ENCODE data around the gene E4F1. TPM values are rescaled to one million over a fixed set of nuclear protein-coding genes. Genes with fewer than 3 reads are reported as not detected.

The E4F1 gene
- total RNA-seq, 1 donor from 2014 or later = 30.5 TPM

- intact Hi-C loops (cut with micrococcal nuclease) = loop anchor here (1.0 to 10.0 kb wide), 8 partner anchors 8 to 569 kb away; partner anchors contain the start of genes E4F1, ELOB, MSRB1 and PGP
Observed at GRCh38 chr16:2205967-2206313, 17.5 kb upstream of the E4F1 start.

DNA sequence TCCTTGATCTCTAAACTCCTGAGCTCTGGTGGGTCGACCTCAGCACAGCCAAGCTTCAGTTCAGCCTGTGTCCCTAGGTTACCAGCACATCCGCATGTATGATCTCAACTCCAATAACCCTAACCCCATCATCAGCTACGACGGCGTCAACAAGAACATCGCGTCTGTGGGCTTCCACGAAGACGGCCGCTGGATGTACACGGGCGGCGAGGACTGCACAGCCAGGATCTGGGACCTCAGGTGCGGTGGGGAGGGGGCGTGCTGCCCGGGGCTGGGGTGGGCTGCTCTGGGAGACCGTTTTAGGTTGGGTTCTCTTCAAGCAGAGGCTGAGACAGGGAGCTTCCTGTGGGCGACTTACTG is 17.0 kb upstream of the E4F1 start:
- intact Hi-C loops (cut with micrococcal nuclease) = loop anchor here (10.0 kb wide), 1 partner anchor 568 kb away; the partner anchor contains the start of gene ELOB

GRCh38 chr16:2206780-2207433 is 16.5 kb upstream of the E4F1 start:
- intact Hi-C loops (cut with micrococcal nuclease) = loop anchor here (10.0 kb wide), 1 partner anchor 568 kb away; the partner anchor contains the start of gene ELOB

DNA sequence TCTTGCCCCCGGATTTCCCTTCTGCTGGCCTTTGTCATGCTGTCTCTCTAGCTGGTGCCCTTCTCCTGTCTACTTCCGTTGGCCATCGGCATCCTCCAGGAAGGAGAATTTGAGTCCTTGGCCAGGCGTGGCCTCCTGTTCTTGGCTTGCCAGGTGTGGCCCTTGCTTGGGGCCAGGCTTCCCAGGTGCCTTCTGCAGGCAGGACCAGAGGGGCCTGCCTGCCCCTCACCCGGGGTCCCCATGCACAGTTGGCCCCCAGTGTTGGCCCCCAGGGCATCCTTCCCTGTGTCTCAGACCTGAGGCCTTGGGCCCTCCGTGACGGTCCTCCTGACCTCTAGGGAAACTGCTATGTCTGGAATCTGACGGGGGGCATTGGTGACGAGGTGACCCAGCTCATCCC is 15.5 kb upstream of the E4F1 start:
- intact Hi-C loops (cut with micrococcal nuclease) = loop anchor here (10.0 kb wide), 1 partner anchor 567 kb away; the partner anchor contains the start of gene ELOB

DNA sequence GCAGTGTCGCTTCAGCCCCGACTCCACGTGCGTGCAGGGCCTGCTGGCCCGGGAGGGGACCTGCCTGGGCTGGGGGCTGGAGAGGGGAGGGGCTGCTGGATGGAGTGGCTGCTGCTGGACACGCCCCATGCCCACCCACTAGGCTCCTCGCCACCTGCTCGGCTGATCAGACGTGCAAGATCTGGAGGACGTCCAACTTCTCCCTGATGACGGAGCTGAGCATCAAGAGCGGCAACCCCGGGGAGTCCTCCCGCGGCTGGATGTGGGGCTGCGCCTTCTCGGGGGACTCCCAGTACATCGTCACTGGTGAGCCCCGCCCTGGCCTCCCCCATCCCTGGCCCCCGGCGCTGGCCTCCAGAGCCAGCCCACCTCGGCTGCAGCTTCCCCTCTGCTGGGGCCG is 15.1 kb upstream of the E4F1 start:
- intact Hi-C loops (cut with micrococcal nuclease) = loop anchor here (10.0 kb wide), 1 partner anchor 566 kb away; the partner anchor contains the start of gene ELOB

DNA sequence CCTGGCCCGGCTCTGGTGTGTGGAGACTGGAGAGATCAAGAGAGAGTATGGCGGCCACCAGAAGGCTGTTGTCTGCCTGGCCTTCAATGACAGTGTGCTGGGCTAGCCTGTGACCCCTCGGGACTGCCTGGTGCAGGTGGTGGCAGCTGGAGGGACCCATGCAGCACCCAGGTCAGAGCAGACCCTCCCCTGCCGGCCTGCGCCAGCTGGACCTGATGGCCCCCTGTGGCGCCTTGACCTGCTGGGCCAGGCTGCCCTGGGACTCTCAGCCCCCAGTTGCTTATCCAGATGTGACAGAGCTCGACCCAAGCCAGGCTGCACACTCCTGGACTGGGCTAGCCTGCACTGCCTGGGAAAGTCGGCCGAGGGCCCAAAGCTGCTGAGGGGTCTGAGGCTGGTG is 14.6 kb upstream of the E4F1 start:
- intact Hi-C loops (cut with micrococcal nuclease) = loop anchor here (10.0 kb wide), 1 partner anchor 566 kb away; the partner anchor contains the start of gene ELOB

- intact Hi-C loops (cut with micrococcal nuclease) = loop anchor here (10.0 kb wide), 1 partner anchor 565 kb away; the partner anchor contains the start of gene ELOB
Observed at GRCh38 chr16:2209258-2210008, 14.0 kb upstream of the E4F1 start.

DNA sequence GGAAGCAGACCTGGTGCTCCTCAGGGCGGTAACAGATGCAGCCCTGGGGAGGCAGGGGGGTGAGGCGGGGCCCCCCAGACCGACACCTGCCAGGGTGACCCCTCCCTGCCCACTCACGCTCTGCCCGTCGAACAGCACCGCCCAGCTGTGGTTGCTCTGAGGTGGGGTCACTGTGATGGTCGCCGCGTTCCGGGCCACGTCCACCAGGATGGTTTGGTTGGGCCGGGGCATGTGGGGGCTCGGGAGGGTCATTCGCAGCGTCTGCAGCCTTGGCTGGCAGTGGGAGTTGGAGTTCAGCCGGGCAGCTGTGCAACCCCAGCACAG is 13.4 kb upstream of the E4F1 start:
- intact Hi-C loops (cut with micrococcal nuclease) = no loop called here

DNA sequence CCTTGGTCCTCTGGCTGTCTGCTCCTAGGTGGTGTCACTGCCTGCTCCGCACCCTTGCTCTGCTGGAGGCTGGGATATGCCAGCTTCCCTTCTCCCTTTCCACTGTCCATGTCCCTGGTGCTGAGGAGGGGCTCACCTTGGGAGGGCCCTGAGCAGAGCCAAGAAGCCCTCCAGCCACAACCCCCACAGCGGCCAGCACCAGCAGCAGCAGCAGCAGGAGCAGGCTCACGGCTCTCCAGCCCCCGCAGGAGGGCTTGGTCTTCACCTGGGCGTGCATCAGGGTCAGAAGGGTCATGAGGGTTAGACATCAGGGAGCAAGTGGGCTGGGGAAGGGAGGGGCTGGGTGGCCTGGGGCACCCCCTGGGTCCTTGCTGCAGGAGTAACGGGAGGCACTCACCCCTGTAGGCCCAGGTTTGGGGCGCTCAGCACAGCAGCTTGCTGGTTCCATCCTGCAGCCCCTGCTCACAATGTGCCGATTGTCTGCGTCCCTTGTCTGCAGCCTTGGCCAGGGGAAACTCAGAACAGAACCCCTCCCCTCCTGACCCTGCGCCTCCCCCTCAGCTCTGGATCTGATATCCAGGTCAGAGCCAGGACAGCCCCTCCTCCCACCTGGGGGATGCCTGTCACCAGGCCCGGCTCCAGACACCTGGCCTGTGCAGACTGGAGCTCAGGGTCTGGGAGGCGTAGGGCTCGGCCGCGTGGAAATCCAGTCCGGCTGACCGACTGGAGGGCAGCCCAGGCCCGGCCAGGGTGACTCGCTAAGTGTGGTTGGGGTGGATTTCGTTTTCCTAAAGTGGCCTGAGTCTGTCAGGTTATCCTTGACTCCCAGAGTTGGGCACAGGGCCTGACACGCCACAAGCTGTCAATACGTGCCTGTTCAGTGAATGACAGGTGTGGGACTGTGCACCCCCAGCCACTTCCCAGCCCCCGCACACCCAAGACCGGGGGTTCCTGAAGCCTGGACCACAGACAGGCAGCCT is 12.7 kb upstream of the E4F1 start, which contains the start of gene BRICD5:
Gene BRICD5, minus strand, starts transcription at position 478 of the 980 bp plus-strand sequence. Its CDS starts 30 bp downstream, at position 448.
- intact Hi-C loops (cut with micrococcal nuclease) = no loop called here

DNA sequence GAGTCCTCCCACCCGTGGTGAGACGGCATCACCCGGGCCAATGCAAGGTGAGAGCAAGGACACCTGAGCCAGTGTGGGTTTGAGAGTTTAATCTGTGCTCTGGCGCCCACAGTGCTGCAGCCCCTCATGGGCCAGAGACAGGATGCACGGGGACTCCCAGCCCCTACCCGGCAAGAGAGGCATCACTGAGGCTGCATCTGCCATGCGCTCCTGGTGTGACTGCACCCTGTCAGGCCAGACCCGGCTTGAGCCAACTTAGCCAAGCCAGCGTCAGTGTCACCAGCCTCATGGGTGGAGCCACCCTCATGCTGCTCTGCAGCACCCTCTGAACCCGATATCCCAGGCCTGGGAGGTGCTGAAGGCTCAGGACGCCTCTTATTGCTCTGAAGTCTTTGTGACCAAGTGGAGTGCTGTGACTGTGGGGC is 11.5 kb upstream of the E4F1 start:
- intact Hi-C loops (cut with micrococcal nuclease) = no loop called here

- intact Hi-C loops (cut with micrococcal nuclease) = no loop called here
Observed at GRCh38 chr16:2212362-2213324, 10.7 kb upstream of the E4F1 start.

GRCh38 chr16:2213817-2214718 is 9.3 kb upstream of the E4F1 start:
- intact Hi-C loops (cut with micrococcal nuclease) = loop anchor here (1.0 to 2.0 kb wide), 3 partner anchors 9 to 215 kb away; partner anchors contain the start of genes CCNF, MLST8 and RNPS1

DNA sequence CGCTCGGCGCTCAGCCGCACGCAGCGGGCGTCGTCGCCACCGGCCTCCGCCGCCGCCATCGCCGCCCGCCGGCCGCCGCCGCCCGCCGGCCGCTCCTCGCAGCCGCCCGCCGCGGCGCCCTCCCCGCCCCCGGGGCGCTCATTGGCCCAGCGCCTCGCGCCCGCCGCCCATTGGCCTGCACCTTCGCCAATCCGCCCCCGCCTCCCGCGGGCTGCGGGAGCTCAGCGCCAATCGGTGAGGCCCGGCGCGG is 8.7 kb upstream of the E4F1 start, which contains the start of gene PGP:
Gene PGP, minus strand, starts transcription at position 122 of the 250 bp plus-strand sequence. Its CDS starts 63 bp downstream, at position 59.
- intact Hi-C loops (cut with micrococcal nuclease) = loop anchor here (1.0 to 2.0 kb wide), 3 partner anchors 9 to 214 kb away; partner anchors contain the start of genes CCNF, MLST8 and RNPS1

- intact Hi-C loops (cut with micrococcal nuclease) = no loop called here
Observed at GRCh38 chr16:2216330-2216729, 7.1 kb upstream of the E4F1 start.

- intact Hi-C loops (cut with micrococcal nuclease) = loop anchor here (1.0 to 5.0 kb wide), 11 partner anchors 9 to 553 kb away; partner anchors contain the start of genes ATP6V0C, CCNF, CEMP1 and ECI1
Observed at GRCh38 chr16:2223942-2224486, 623 bp downstream of the E4F1 start.

- intact Hi-C loops (cut with micrococcal nuclease) = no loop called here
Observed at GRCh38 chr16:2226245-2226793, 2.9 kb downstream of the E4F1 start.

- intact Hi-C loops (cut with micrococcal nuclease) = no loop called here
Observed at GRCh38 chr16:2226918-2227317, 3.5 kb downstream of the E4F1 start.

DNA sequence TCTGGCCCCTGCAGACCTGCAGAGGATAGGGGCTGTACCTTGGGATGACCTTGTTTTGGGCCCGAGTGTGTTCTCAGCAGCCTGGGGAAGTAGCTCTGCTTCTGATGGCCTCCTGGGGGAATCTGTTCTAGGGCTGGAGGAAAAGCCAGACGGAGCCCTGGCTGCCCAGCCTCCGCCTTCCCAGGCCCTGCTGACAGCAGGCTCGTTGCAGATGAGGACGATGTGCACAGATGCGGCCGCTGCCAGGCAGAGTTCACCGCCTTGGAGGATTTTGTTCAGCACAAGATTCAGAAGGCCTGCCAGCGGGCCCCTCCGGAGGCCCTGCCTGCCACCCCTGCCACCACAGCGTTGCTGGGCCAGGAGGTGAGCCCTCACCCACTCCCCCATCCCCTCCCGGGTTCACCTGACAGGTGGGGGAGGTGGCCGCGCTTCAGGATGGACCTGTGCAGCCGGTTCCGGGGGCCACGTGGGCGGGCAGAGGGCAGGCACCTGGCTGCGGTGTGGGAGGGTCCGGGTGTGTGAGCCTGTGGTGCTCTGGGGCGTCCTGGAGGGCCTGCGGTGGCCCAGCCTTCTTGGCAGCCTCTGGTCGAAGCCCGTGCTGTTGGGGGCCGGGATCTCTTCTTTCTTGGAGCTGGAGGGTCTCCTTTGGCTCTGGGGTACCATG is 4.9 kb downstream of the E4F1 start:
- intact Hi-C loops (cut with micrococcal nuclease) = no loop called here

All from T-helper 1 cell treated with Interleukin-12 subunit alpha and Interleukin-12 subunit beta and Interleukin-4 antibody, amounts not matched to agents 30 ng/mL and 1 ng/mL, for 36 hours (primary cell).